ENCODE data around the gene CCSER1. TPM values are rescaled to one million over a fixed set of nuclear protein-coding genes. Genes with fewer than 3 reads are reported as not detected.

CCSER1 gene
- total RNA-seq, 4 donors from 2014 or later = 3.6 to 7.0 (median 5.5) TPM

- intact Hi-C loops (cut with DNase I) = no loop called here
- Histone ChIP-seq H3K36me3 (no peaks in the 10 kb centered on the region), H3K27me3 (no peaks in the 10 kb centered on the region), H3K9me3 (no peaks in the 10 kb centered on the region), H3K4me1 (no peaks in the 10 kb centered on the region), H3K4me3 (no peak overlapping the region), H3K27ac (replicated peaks in 1 of 4) (no peak overlapping the region)
- WGBS = 95% methylated on average over 2 of the region's 2 CpGs
- no peak for DNase-seq (ENCODE audit: extremely low spot score)
- no peak for TF ChIP-seq CTCF (IDR thresholded peaks at IDR 0.05)
- no peak for TF ChIP-seq EP300 (IDR thresholded peaks at IDR 0.05)
- TF ChIP-seq POLR2A (IDR thresholded peaks at IDR 0.05; ENCODE audit: low read depth) = no peak
Observed at GRCh38 chr4:90441770-90442169, 314.6 kb downstream of the CCSER1 start.

GRCh38 chr4:90442619-90443018 is 315.4 kb downstream of the CCSER1 start:
- H3K36me3 ChIP-seq = no peaks in the 10 kb centered on the region
- no peaks in the 10 kb centered on the region for H3K27me3 ChIP-seq
- H3K27ac ChIP-seq (replicated peaks in 1 of 4) = no peak overlapping the region
- DNase-seq (ENCODE audit: extremely low spot score) = no peak
- intact Hi-C loops (cut with DNase I) = no loop called here
- 72% methylated on average over 2 of the region's 2 CpGs for WGBS
- TF ChIP-seq POLR2A (IDR thresholded peaks at IDR 0.05; ENCODE audit: low read depth) (no peak), CTCF (IDR thresholded peaks at IDR 0.05) (no peak), POLR2AphosphoS5 (IDR thresholded peaks at IDR 0.05) (no peak), EP300 (IDR thresholded peaks at IDR 0.05) (no peak)
- no peak overlapping the region for H3K4me3 ChIP-seq
- no peaks in the 10 kb centered on the region for H3K4me1 ChIP-seq
- no peaks in the 10 kb centered on the region for H3K9me3 ChIP-seq

DNA sequence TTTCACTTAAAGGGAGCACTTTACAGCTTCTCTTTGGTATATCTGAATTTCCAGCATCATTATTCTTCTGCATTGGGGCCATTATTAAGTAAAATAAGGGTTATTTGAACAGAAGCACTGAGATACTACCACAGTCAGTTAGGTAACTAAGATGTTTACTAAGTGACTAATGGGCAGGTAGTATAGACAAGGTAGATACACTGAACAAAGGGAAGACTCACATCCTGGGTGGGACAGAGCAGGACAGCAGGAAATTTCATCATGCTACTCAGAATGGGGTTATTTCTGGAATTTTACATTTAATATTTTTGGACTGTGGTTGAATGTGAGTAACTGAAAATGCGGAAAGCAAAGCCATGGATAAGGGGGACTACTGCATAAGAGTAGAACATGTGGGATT is 316.0 kb downstream of the CCSER1 start:
- 100% methylated on average over 1 of the region's 1 CpG for WGBS
- Histone ChIP-seq H3K27me3 (no peaks in the 10 kb centered on the region), H3K4me1 (no peaks in the 10 kb centered on the region), H3K36me3 (no peaks in the 10 kb centered on the region), H3K27ac (replicated peaks in 1 of 4) (no peak overlapping the region), H3K4me3 (no peak overlapping the region), H3K9me3 (no peaks in the 10 kb centered on the region)
- no peak for DNase-seq (ENCODE audit: extremely low spot score)
- TF ChIP-seq CTCF (IDR thresholded peaks at IDR 0.05) (no peak), EP300 (IDR thresholded peaks at IDR 0.05) (no peak), POLR2A (IDR thresholded peaks at IDR 0.05; ENCODE audit: low read depth) (no peak), POLR2AphosphoS5 (IDR thresholded peaks at IDR 0.05) (no peak)
- intact Hi-C loops (cut with DNase I) = no loop called here

DNA sequence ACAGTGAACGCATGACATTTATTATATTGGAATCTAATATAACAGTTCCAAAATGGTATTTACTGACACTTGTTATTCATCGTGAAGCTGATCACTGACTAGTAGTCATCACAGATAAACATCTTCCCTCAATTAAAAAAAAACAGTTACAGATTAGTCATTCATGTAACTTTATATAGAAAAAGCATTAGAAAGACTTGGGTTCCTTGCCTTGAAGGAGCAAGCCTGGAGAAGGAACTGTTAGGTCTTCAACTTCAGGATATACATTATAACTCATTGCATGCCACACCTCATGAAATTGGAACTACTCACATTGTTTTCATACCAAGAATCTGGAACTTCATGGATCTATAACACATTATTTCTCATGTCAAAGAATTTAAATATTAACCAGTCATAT is 317.7 kb downstream of the CCSER1 start:
- H3K9me3 ChIP-seq = no peaks in the 10 kb centered on the region
- no peak for DNase-seq (ENCODE audit: extremely low spot score)
- no peak overlapping the region for H3K27ac ChIP-seq (replicated peaks in 1 of 4)
- TF ChIP-seq CTCF (IDR thresholded peaks at IDR 0.05) (no peak), POLR2A (IDR thresholded peaks at IDR 0.05; ENCODE audit: low read depth) (no peak), EP300 (IDR thresholded peaks at IDR 0.05) (no peak), POLR2AphosphoS5 (IDR thresholded peaks at IDR 0.05) (no peak)
- H3K4me1 ChIP-seq = no peaks in the 10 kb centered on the region
- no peaks in the 10 kb centered on the region for H3K27me3 ChIP-seq
- intact Hi-C loops (cut with DNase I) = no loop called here
- H3K4me3 ChIP-seq = no peak overlapping the region
- H3K36me3 ChIP-seq = no peaks in the 10 kb centered on the region
- WGBS = 87% methylated on average over 2 of the region's 2 CpGs

GRCh38 chr4:90445380-90445779 is 318.2 kb downstream of the CCSER1 start:
- H3K36me3 ChIP-seq = no peaks in the 10 kb centered on the region
- intact Hi-C loops (cut with DNase I) = no loop called here
- no peaks in the 10 kb centered on the region for H3K4me1 ChIP-seq
- no peaks in the 10 kb centered on the region for H3K9me3 ChIP-seq
- no peak overlapping the region for H3K4me3 ChIP-seq
- TF ChIP-seq POLR2A (IDR thresholded peaks at IDR 0.05; ENCODE audit: low read depth) = no peak
- no peak for TF ChIP-seq POLR2AphosphoS5 (IDR thresholded peaks at IDR 0.05)
- TF ChIP-seq EP300 (IDR thresholded peaks at IDR 0.05) = no peak
- no peak for TF ChIP-seq CTCF (IDR thresholded peaks at IDR 0.05)
- DNase-seq (ENCODE audit: extremely low spot score) = no peak
- H3K27ac ChIP-seq (replicated peaks in 1 of 4) = no peak overlapping the region
- H3K27me3 ChIP-seq = no peaks in the 10 kb centered on the region
- WGBS = 89% methylated on average over 2 of the region's 2 CpGs

Measured in esophagus muscularis mucosa (tissue), 4 donors.